Stimulated activated CD8-positive, alpha-beta memory T cell treated with anti-CD3 and anti-CD28 coated beads, Interleukin-12 subunit alpha, Interleukin-12 subunit beta, amount 100 ng/mL, for 1 hour (primary cell): Measurements from ENCODE around the gene USP17L17.
"Not testable (repeated sequence)": the region's sequence is repeated elsewhere in the genome, so short reads cannot be mapped to it uniquely, and the experiment has no call there.

Source experiments
- DNase-seq: peaks from one replicate; pipeline ENCODE4 v3.0.0-alpha.2; 2020; ENCODE audit warnings: low read depth

The USP17L17 gene

GRCh38 chr4:9243579-9243978, at the start of gene USP17L17:
Gene USP17L17 (plus strand): TSS chr4:9243879. CDS start chr4:9243879, 0 bp downstream.
- not testable (repeated sequence) for DNase-seq

- not testable (repeated sequence) for DNase-seq
Observed at GRCh38 chr4:9210357-9210756, 33.3 kb upstream of the USP17L17 start, which contains the start of gene USP17L10. Gene USP17L10 (plus strand): TSS chr4:9210657. CDS start chr4:9210657, 0 bp downstream.

- not testable (repeated sequence) for DNase-seq
Observed at GRCh38 chr4:9214701-9215100, 29.0 kb upstream of the USP17L17 start.

GRCh38 chr4:9215105-9215504, 28.6 kb upstream of the USP17L17 start, which contains the start of gene USP17L11:
Gene USP17L11 (plus strand): TSS chr4:9215405. CDS start chr4:9215405, 0 bp downstream.
- not testable (repeated sequence) for DNase-seq

- DNase-seq = not testable (repeated sequence)
Observed at GRCh38 chr4:9219852-9220251, 23.8 kb upstream of the USP17L17 start, which contains the start of gene USP17L12. Gene USP17L12 (plus strand): TSS chr4:9220152. CDS start chr4:9220152, 0 bp downstream.

- not testable (repeated sequence) for DNase-seq
Observed at GRCh38 chr4:9224596-9224995, 19.1 kb upstream of the USP17L17 start, which contains the start of gene USP17L13. Gene USP17L13 (plus strand): TSS chr4:9224896. CDS start chr4:9224896, 0 bp downstream.

- DNase-seq = not testable (repeated sequence)
Observed at GRCh38 chr4:9230249-9230648, 13.4 kb upstream of the USP17L17 start.

GRCh38 chr4:9234085-9234484, 9.6 kb upstream of the USP17L17 start, which contains the start of gene USP17L15:
Gene USP17L15 (plus strand): TSS chr4:9234385. CDS start chr4:9234385, 0 bp downstream.
- DNase-seq = not testable (repeated sequence)

GRCh38 chr4:9238461-9238860, 5.2 kb upstream of the USP17L17 start:
- not testable (repeated sequence) for DNase-seq

- DNase-seq = not testable (repeated sequence)
Observed at GRCh38 chr4:9247953-9248680, 4.4 kb downstream of the USP17L17 start, which contains the start of gene USP17L18. Gene USP17L18 (plus strand): TSS chr4:9248630. CDS start chr4:9248630, 0 bp downstream.

- DNase-seq = not testable (repeated sequence)
Observed at GRCh38 chr4:9253078-9253477, 9.4 kb downstream of the USP17L17 start, which contains the start of gene USP17L19. Gene USP17L19 (plus strand): TSS chr4:9253378. CDS start chr4:9253378, 0 bp downstream.

GRCh38 chr4:9257824-9258223, 14.1 kb downstream of the USP17L17 start, which contains the start of gene USP17L20:
Gene USP17L20 (plus strand): TSS chr4:9258124. CDS start chr4:9258124, 0 bp downstream.
- DNase-seq = not testable (repeated sequence)

- DNase-seq = not testable (repeated sequence)
Observed at GRCh38 chr4:9262572-9262971, 18.9 kb downstream of the USP17L17 start, which contains the start of gene USP17L21. Gene USP17L21 (plus strand): TSS chr4:9262872. CDS start chr4:9262872, 0 bp downstream.

GRCh38 chr4:9267319-9267718, 23.6 kb downstream of the USP17L17 start, which contains the start of gene USP17L22:
Gene USP17L22 (plus strand): TSS chr4:9267619. CDS start chr4:9267619, 0 bp downstream.
- not testable (repeated sequence) for DNase-seq

GRCh38 chr4:9271719-9272118, 28.0 kb downstream of the USP17L17 start:
- not testable (repeated sequence) for DNase-seq
